Activated gamma-delta T cell treated with Interleukin-2 at 50 U/mL for 16 hours (primary cell): ENCODE data around the gene ZMYM4.

ENCODE experiments used
- DNase-seq: peaks from one replicate; pipeline ENCODE4 v3.0.0-alpha.2; 2020

The ZMYM4 gene

GRCh38 chr1:35408925-35409324 is 140.4 kb downstream of the ZMYM4 start:
- no peak for DNase-seq

GRCh38 chr1:35426097-35426586 is 157.6 kb downstream of the ZMYM4 start:
- no peak for DNase-seq

- no peak for DNase-seq
Measured at GRCh38 chr1:35428360-35428759, 159.9 kb downstream of the ZMYM4 start.

- no peak for DNase-seq
Measured at GRCh38 chr1:35430762-35431161, 162.3 kb downstream of the ZMYM4 start.

GRCh38 chr1:35431173-35431599 is 162.7 kb downstream of the ZMYM4 start:
- no peak for DNase-seq

GRCh38 chr1:35432231-35432630 is 163.7 kb downstream of the ZMYM4 start:
- DNase-seq = no peak

GRCh38 chr1:35433714-35434113 is 165.2 kb downstream of the ZMYM4 start:
- DNase-seq = no peak

- DNase-seq = no peak
Measured at GRCh38 chr1:35434703-35435102, 166.2 kb downstream of the ZMYM4 start.

GRCh38 chr1:35436078-35436477 is 167.6 kb downstream of the ZMYM4 start:
- no peak for DNase-seq

- DNase-seq = no peak
Measured at GRCh38 chr1:35437200-35437599, 168.7 kb downstream of the ZMYM4 start.

- DNase-seq = no peak
Measured at GRCh38 chr1:35439626-35440025, 171.1 kb downstream of the ZMYM4 start.

- DNase-seq = no peak
Measured at GRCh38 chr1:35441926-35442579, 173.5 kb downstream of the ZMYM4 start.

GRCh38 chr1:35442734-35443133 is 174.2 kb downstream of the ZMYM4 start:
- no peak for DNase-seq

- no peak for DNase-seq
Measured at GRCh38 chr1:35443768-35444518, 175.4 kb downstream of the ZMYM4 start.

- DNase-seq = no peak
Measured at GRCh38 chr1:35444519-35444774, 175.9 kb downstream of the ZMYM4 start.

GRCh38 chr1:35447278-35447677 is 178.8 kb downstream of the ZMYM4 start:
- no peak for DNase-seq

- no peak for DNase-seq
Measured at GRCh38 chr1:35448344-35448801, 179.9 kb downstream of the ZMYM4 start.

GRCh38 chr1:35449334-35450008 is 181.0 kb downstream of the ZMYM4 start:
- no peak for DNase-seq

GRCh38 chr1:35451125-35451528 is 182.6 kb downstream of the ZMYM4 start:
- peak; percentile 78 for DNase-seq

GRCh38 chr1:35452106-35452774 is 183.7 kb downstream of the ZMYM4 start:
- DNase-seq = no peak

GRCh38 chr1:35453031-35453430 is 184.5 kb downstream of the ZMYM4 start:
- no peak for DNase-seq

- no peak for DNase-seq
Measured at GRCh38 chr1:35454176-35454575, 185.7 kb downstream of the ZMYM4 start.

GRCh38 chr1:35454616-35455015 is 186.1 kb downstream of the ZMYM4 start:
- no peak for DNase-seq
